HCT116 (cell line): ENCODE data around the gene LMNTD1. TPM values are rescaled to one million over a fixed set of nuclear protein-coding genes. Genes with fewer than 3 reads are reported as not detected.
A peak's percentile ranks its signal among the peaks of the same experiment; 100 is the strongest.

Experiments used
- ATAC-seq: fragments of 200-7000 bp; cut with Tn5 transposase; 2 replicates; pipeline ENCODE4 v1.9.1; 2020; ENCODE audit warnings: mild to moderate bottlenecking, moderate library complexity
- BruUV-seq: library from RNA; stranded (reverse); fragments of 400-500 nt; replicated peaks from 2 replicates; lab custom pipeline; 2021; lab: Mats Ljungman, UMichigan
- CTCF ChIA-PET: fragments of 300-600 bp; sonication (Branson Sonifier 250); formaldehyde crosslinking; loops from one replicate; lab custom pipeline; 2021; ENCODE audit warnings: antibody characterized with exemption; lab: Charles Lee
- POLR2A ChIA-PET: fragments of 300-600, 350-600 bp; sonication (Branson Sonifier 250); formaldehyde crosslinking; loops from one replicate; lab custom pipeline; 2021; ENCODE audit warnings: antibody characterized with exemption; lab: Charles Lee
- RAD21 ChIA-PET, 2 experiments: fragments of 300-600 bp; sonication (Branson Sonifier 250); formaldehyde crosslinking; loops; one replicate each; lab custom pipeline; 2023; ENCODE audit warnings: low total read pairs in 2 of 2; ENCODE audit not compliant: uncharacterized antibody in 2 of 2, unreplicated experiment in 2 of 2, low non-redundant PET in 1 of 2; lab: Charles Lee
- DNase-seq: peaks from one replicate; pipeline ENCODE4 v3.0.0-alpha.2; 2010; ENCODE audit warnings: low read depth, low spot score
- H2AFZ ChIP-seq: fragments of 200-600 bp; shearing (Covaris generic), sonication (generic); 2 replicates; pipeline ENCODE4 v1.6.1; 2017; ENCODE audit warnings: low read depth, mixed run types, mixed read lengths, antibody characterized with exemption, low read length; ENCODE audit not compliant: poor library complexity, severe bottlenecking
- H3K27ac ChIP-seq: 2 replicates; pipeline ENCODE4 v1.5.1; 2012; ENCODE audit warnings: low read depth, low read length
- H3K27me3 ChIP-seq: fragments of 200-600 bp; sonication (generic); 2 replicates; pipeline ENCODE4 v1.6.1; 2016; ENCODE audit warnings: mixed run types, low read length, mixed read lengths; ENCODE audit not compliant: insufficient read depth
- H3K36me3 ChIP-seq, 2 experiments: fragments of 200-500 bp in 1 of 2; fragments of 200-600 bp in 1 of 2; sonication (Bioruptor generic) in 1 of 2; sonication (generic) in 1 of 2; 2 replicates each; pipeline versions ENCODE4 v1.5.1 to v1.6.1; 2014 to 2016; ENCODE audit warnings: low read length in 2 of 2, inconsistent platforms in 1 of 2, mixed read lengths in 1 of 2, mixed run types in 1 of 2; ENCODE audit not compliant: insufficient read depth in 2 of 2, control insufficient read depth in 1 of 2
- H3K4me1 ChIP-seq, 2 experiments: fragments of 200-600 bp in 1 of 2; sonication (generic) in 1 of 2; 2 replicates each; pipeline versions ENCODE4 v1.5.1 to v1.6.1; 2012 to 2017; ENCODE audit warnings: low read length in 2 of 2, inconsistent platforms in 1 of 2, mild to moderate bottlenecking in 1 of 2, mixed read lengths in 1 of 2, mixed run types in 1 of 2, moderate library complexity in 1 of 2; ENCODE audit not compliant: insufficient read depth in 2 of 2, control insufficient read depth in 1 of 2
- H3K4me2 ChIP-seq: fragments of 200-600 bp; sonication (generic); 2 replicates; pipeline ENCODE4 v1.6.1; 2017; ENCODE audit warnings: mixed run types, low read length, mixed read lengths
- H3K4me3 ChIP-seq, 2 experiments: fragments of 200-600 bp in 1 of 2; sonication (generic) in 1 of 2; replicated peaks in 1 of 2; 2 replicates each; pipeline ENCODE4 v1.5.1; 2011 to 2016; ENCODE audit warnings: low read length in 2 of 2, control low read depth in 1 of 2, low read depth in 1 of 2, mild to moderate bottlenecking in 1 of 2, mixed read lengths in 1 of 2, mixed run types in 1 of 2
- H3K79me2 ChIP-seq: fragments of 200-600 bp; sonication (generic); 2 replicates; pipeline ENCODE4 v1.6.1; 2017; ENCODE audit warnings: mild to moderate bottlenecking, mixed run types, low read length, moderate library complexity, mixed read lengths; ENCODE audit not compliant: insufficient read depth
- H3K9ac ChIP-seq: fragments of 200-600 bp; sonication (generic); 2 replicates; pipeline ENCODE4 v1.6.1; 2016; ENCODE audit warnings: low read length, mixed read lengths
- H3K9me2 ChIP-seq: fragments of 200-600 bp; sonication (generic), shearing (Covaris generic); 2 replicates; pipeline ENCODE4 v1.6.1; 2017; ENCODE audit warnings: mixed run types, mild to moderate bottlenecking, moderate library complexity; ENCODE audit not compliant: insufficient read depth
- H3K9me3 ChIP-seq, 2 experiments: fragments of 200-500 bp in 1 of 2; fragments of 200-600 bp in 1 of 2; sonication (Bioruptor generic) in 1 of 2; sonication (generic) in 1 of 2; 2 replicates each; pipeline ENCODE4 v1.6.1; 2014 to 2017; ENCODE audit warnings: low read length in 2 of 2, mixed read lengths in 2 of 2, inconsistent platforms in 1 of 2, low read depth in 1 of 2, mild to moderate bottlenecking in 1 of 2, mixed run types in 1 of 2, moderate library complexity in 1 of 2; ENCODE audit not compliant: control insufficient read depth in 1 of 2, insufficient read depth in 1 of 2
- H4K20me1 ChIP-seq: fragments of 200-600 bp; sonication (generic), shearing (Covaris generic); 2 replicates; pipeline ENCODE4 v1.6.1; 2017; ENCODE audit warnings: mixed run types, mild to moderate bottlenecking, moderate library complexity; ENCODE audit not compliant: insufficient read depth
- CBX3 ChIP-seq: IDR thresholded peaks from 2 replicates; pipeline ENCODE4 v1.6.1; 2012; ENCODE audit warnings: low read depth
- CEBPB ChIP-seq: IDR thresholded peaks from 2 replicates; pipeline ENCODE4 v1.6.1; 2012; ENCODE audit warnings: low read depth
- EGR1 ChIP-seq: IDR thresholded peaks from 2 replicates; pipeline ENCODE4 v1.6.1; 2012; ENCODE audit warnings: low read depth
- JUND ChIP-seq: IDR thresholded peaks from 2 replicates; pipeline ENCODE4 v1.6.1; 2012
- SP1 ChIP-seq: IDR thresholded peaks from 2 replicates; pipeline ENCODE4 v1.6.1; 2012; ENCODE audit warnings: low read depth
- TCF7L2 ChIP-seq: IDR thresholded peaks from 2 replicates; pipeline ENCODE4 v1.7.0; 2011; ENCODE audit warnings: borderline replicate concordance, inconsistent platforms; ENCODE audit not compliant: insufficient read depth, insufficient read length; ENCODE audit errors: extremely low read depth
- YY1 ChIP-seq: IDR thresholded peaks from 2 replicates; pipeline ENCODE4 v1.6.1; 2011; ENCODE audit warnings: low read length, low read depth, moderate library complexity, mild to moderate bottlenecking; ENCODE audit not compliant: insufficient replicate concordance; ENCODE audit errors: extremely low read depth
- intact Hi-C: fragments of 100-400 bp; cut with micrococcal nuclease; formaldehyde crosslinking; loops from 2 replicates; pipeline ENCODE4 v1.10.0; 2022
- total RNA-seq: library from RNA; stranded (reverse); gene quantifications from one replicate; pipeline ENCODE4 v1.2.1, GENCODE V29; 2021; ENCODE audit not compliant: unreplicated experiment
- TF ChIP-seq, protein P1 (sequence below): IDR thresholded peaks from 2 replicates; pipeline ENCODE4 v1.6.1; 2012; ENCODE audit warnings: low read depth
- TF ChIP-seq, protein P2 (sequence below): IDR thresholded peaks from 2 replicates; pipeline ENCODE4 v1.6.1; 2011; ENCODE audit warnings: mild to moderate bottlenecking, low read length, moderate library complexity; ENCODE audit not compliant: insufficient replicate concordance; ENCODE audit errors: extremely low read depth
- TF ChIP-seq, protein P3 (sequence below): IDR thresholded peaks from 2 replicates; pipeline ENCODE4 v1.6.1; 2012

The LMNTD1 gene
- total RNA-seq, 1 experiment from 2014 or later = not detected

DNA sequence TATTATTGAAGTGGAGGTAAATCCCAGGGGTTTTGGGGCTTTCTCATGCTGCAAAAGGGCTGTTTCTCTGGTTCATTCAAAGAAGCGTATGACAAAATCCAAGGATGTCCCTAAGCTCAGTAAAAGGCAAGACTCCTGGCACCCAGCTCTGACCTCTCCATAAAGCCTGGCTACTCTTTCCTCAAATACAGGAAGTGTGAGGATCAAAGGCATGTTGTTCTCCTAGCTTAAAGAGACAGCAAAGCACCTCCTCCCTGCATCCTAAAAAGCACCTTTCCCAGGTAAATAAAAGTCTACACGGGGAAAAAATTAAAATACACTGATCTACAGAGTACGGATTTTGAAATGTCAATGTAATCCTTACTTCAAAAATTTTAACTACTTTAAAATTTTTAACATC, 118.6 kb downstream of the LMNTD1 start:
- H3K79me2 ChIP-seq = no peaks in the 10 kb centered on the region
- peak overlapping the region; percentile 13 for H3K4me2 ChIP-seq
- DNase-seq = no peak
- peak overlapping the region; percentile 84 for H2AFZ ChIP-seq
- H3K9ac ChIP-seq = no peak overlapping the region
- RAD21 ChIA-PET = no interaction called here
- no TSS peak for BruUV-seq
- no peaks in the 10 kb centered on the region for H3K9me2 ChIP-seq
- POLR2A ChIA-PET = interaction anchor here (1.0 kb wide), 1 partner anchor 23 kb away, joined by 3 read pairs; no protein-coding TSS in a partner anchor
- H3K4me3 ChIP-seq = no peak overlapping the region
- no peaks in the 10 kb centered on the region for H3K36me3 ChIP-seq
- CTCF ChIA-PET = interaction anchor here (1.6 to 3.5 kb wide), 2 partner anchors 9 to 123 kb away, joined by 5 to 17 read pairs; no protein-coding TSS in a partner anchor
- H3K9me3 ChIP-seq = no peaks in the 10 kb centered on the region
- no peak overlapping the region for H3K27ac ChIP-seq
- intact Hi-C loops = no loop called here
- H3K4me1 ChIP-seq = peaks cover 16 to 26% of the 10 kb centered on the region in 2 experiments
- H4K20me1 ChIP-seq = no peaks in the 10 kb centered on the region
- TF ChIP-seq YY1 (no peak), TCF7L2 (peak; percentile 86)
- peak; percentile 60; the same call in 1 of the 2 replicates for ATAC-seq
- H3K27me3 ChIP-seq = no peaks in the 10 kb centered on the region

DNA sequence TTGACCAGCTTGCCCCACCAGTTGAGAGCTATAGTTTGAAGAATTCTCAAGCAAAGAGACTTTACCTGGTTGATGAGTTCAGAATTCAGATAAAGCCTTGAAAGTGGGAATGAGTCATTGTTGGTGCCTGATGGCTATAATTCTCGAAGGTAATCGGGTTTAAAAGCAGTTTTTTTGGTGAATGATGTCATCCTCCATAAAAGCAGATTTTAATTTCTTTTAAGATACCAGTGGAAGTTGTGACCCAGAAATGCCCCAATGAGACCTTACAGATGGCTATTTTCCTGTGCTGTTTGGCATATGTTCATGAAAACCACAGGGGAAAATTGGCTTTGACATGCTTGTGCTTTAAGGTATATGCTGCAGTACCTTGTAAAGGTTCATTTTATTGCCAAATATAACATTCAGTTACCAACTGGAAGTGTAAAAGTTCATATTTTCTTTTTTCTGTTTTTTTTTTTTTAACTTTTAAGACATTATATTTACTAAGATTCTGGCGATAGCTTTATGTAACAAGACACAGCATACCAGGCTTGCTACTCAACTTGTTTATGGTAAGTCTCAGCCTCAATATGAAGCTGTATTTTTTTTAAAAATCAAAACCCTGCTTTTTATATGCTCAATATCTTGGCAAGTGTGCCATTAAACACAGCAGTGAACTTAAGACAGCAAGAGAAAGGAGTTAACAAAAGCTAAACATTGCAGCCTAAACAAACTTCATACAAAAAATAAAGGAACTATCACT, 119.3 kb downstream of the LMNTD1 start:
- ChIA-PET RAD21 (no interaction called here), CTCF (interaction anchor here (0.9 to 3.5 kb wide), 3 partner anchors 10 to 124 kb away, joined by 4 to 17 read pairs (median 5); no protein-coding TSS in a partner anchor), POLR2A (interaction anchor here (1.0 kb wide), 1 partner anchor 24 kb away, joined by 3 read pairs; no protein-coding TSS in a partner anchor)
- ATAC-seq = no peak
- H3K27ac ChIP-seq = no peak overlapping the region
- peak overlapping the region; percentile 24 for H3K4me2 ChIP-seq
- H3K36me3 ChIP-seq = no peaks in the 10 kb centered on the region
- BruUV-seq = no TSS peak
- DNase-seq = no peak
- no peaks in the 10 kb centered on the region for H4K20me1 ChIP-seq
- H3K9me3 ChIP-seq = no peaks in the 10 kb centered on the region
- H3K79me2 ChIP-seq = no peaks in the 10 kb centered on the region
- H3K4me1 ChIP-seq = peaks cover 16 to 26% of the 10 kb centered on the region in 2 experiments
- peak overlapping the region; percentile 84 for H2AFZ ChIP-seq
- no peaks in the 10 kb centered on the region for H3K9me2 ChIP-seq
- no peak overlapping the region for H3K9ac ChIP-seq
- no peaks in the 10 kb centered on the region for H3K27me3 ChIP-seq
- no peak overlapping the region for H3K4me3 ChIP-seq
- intact Hi-C loops = no loop called here
- TF ChIP-seq CEBPB = no peak
- TF ChIP-seq, protein P1, sequence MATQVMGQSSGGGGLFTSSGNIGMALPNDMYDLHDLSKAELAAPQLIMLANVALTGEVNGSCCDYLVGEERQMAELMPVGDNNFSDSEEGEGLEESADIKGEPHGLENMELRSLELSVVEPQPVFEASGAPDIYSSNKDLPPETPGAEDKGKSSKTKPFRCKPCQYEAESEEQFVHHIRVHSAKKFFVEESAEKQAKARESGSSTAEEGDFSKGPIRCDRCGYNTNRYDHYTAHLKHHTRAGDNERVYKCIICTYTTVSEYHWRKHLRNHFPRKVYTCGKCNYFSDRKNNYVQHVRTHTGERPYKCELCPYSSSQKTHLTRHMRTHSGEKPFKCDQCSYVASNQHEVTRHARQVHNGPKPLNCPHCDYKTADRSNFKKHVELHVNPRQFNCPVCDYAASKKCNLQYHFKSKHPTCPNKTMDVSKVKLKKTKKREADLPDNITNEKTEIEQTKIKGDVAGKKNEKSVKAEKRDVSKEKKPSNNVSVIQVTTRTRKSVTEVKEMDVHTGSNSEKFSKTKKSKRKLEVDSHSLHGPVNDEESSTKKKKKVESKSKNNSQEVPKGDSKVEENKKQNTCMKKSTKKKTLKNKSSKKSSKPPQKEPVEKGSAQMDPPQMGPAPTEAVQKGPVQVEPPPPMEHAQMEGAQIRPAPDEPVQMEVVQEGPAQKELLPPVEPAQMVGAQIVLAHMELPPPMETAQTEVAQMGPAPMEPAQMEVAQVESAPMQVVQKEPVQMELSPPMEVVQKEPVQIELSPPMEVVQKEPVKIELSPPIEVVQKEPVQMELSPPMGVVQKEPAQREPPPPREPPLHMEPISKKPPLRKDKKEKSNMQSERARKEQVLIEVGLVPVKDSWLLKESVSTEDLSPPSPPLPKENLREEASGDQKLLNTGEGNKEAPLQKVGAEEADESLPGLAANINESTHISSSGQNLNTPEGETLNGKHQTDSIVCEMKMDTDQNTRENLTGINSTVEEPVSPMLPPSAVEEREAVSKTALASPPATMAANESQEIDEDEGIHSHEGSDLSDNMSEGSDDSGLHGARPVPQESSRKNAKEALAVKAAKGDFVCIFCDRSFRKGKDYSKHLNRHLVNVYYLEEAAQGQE = no peak
- TF ChIP-seq, protein P2, sequence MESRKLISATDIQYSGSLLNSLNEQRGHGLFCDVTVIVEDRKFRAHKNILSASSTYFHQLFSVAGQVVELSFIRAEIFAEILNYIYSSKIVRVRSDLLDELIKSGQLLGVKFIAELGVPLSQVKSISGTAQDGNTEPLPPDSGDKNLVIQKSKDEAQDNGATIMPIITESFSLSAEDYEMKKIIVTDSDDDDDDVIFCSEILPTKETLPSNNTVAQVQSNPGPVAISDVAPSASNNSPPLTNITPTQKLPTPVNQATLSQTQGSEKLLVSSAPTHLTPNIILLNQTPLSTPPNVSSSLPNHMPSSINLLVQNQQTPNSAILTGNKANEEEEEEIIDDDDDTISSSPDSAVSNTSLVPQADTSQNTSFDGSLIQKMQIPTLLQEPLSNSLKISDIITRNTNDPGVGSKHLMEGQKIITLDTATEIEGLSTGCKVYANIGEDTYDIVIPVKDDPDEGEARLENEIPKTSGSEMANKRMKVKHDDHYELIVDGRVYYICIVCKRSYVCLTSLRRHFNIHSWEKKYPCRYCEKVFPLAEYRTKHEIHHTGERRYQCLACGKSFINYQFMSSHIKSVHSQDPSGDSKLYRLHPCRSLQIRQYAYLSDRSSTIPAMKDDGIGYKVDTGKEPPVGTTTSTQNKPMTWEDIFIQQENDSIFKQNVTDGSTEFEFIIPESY = no peak
- TF ChIP-seq JUND = no peak
- no peak for TF ChIP-seq EGR1
- TF ChIP-seq, protein P3, sequence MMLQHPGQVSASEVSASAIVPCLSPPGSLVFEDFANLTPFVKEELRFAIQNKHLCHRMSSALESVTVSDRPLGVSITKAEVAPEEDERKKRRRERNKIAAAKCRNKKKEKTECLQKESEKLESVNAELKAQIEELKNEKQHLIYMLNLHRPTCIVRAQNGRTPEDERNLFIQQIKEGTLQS = no peak
- no peak for TF ChIP-seq TCF7L2
- no peak for TF ChIP-seq SP1
- TF ChIP-seq CBX3 = no peak
